Nephron progenitor cell (in vitro differentiated cells): ENCODE measurements around the gene C5AR1.

Source experiments
- DNase-seq: peaks from one replicate; pipeline ENCODE4 v3.0.0; 2021
- H3K27ac Mint-ChIP-seq: 2 replicates; pipeline ENCODE4 v1.8.0; 2021; ENCODE audit warnings: mild to moderate bottlenecking, moderate library complexity, mixed read lengths
- H3K27me3 Mint-ChIP-seq: 2 replicates; pipeline ENCODE4 v1.8.0; 2021; ENCODE audit warnings: mild to moderate bottlenecking, low read depth, mixed read lengths; ENCODE audit not compliant: poor library complexity
- H3K36me3 Mint-ChIP-seq: 2 replicates; pipeline ENCODE4 v1.8.0; 2021; ENCODE audit warnings: low read depth, mixed read lengths
- H3K4me1 Mint-ChIP-seq: 2 replicates; pipeline ENCODE4 v1.8.0; 2021; ENCODE audit warnings: mixed read lengths
- H3K4me3 Mint-ChIP-seq: 2 replicates; pipeline ENCODE4 v1.8.0; 2021; ENCODE audit warnings: mild to moderate bottlenecking, moderate library complexity, mixed read lengths
- H3K9me3 Mint-ChIP-seq: 2 replicates; pipeline ENCODE4 v1.8.0; 2021; ENCODE audit warnings: mild to moderate bottlenecking, moderate library complexity, mixed read lengths
- TF ChIP-seq, protein P1 (sequence below): fragments of 200-600 bp; sonication (generic); IDR thresholded peaks from 2 replicates; pipeline ENCODE4 v1.5.0; 2021; ENCODE audit warnings: antibody characterized with exemption

Gene C5AR1

DNA sequence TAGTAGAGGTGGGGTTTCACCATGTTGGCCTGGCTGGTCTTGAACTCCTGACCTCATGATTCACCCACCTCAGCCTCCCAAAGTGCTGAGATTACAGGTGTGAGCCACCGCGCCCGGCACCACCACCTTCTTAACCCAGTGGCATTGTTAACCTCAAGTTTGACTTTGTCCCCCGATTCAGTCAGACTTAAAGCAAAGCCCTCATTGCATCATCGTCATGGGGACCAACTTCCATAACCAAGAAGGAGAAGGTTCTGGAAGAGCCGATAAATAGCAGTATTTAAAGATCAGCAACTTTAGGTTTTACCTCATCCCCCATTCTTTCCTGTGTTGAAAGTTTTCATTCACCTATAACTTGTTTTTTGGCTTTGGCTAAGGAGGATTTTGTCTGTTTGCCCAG is 41.6 kb upstream of the C5AR1 start:
- Mint-ChIP-seq H3K27me3 (peaks cover 10% of the 10 kb centered on the region), H3K9me3 (no peaks in the 10 kb centered on the region), H3K4me1 (peaks cover 25% of the 10 kb centered on the region), H3K27ac (no peak overlapping the region), H3K4me3 (no peak overlapping the region), H3K36me3 (peaks cover 55% of the 10 kb centered on the region)
- TF ChIP-seq, protein P1, sequence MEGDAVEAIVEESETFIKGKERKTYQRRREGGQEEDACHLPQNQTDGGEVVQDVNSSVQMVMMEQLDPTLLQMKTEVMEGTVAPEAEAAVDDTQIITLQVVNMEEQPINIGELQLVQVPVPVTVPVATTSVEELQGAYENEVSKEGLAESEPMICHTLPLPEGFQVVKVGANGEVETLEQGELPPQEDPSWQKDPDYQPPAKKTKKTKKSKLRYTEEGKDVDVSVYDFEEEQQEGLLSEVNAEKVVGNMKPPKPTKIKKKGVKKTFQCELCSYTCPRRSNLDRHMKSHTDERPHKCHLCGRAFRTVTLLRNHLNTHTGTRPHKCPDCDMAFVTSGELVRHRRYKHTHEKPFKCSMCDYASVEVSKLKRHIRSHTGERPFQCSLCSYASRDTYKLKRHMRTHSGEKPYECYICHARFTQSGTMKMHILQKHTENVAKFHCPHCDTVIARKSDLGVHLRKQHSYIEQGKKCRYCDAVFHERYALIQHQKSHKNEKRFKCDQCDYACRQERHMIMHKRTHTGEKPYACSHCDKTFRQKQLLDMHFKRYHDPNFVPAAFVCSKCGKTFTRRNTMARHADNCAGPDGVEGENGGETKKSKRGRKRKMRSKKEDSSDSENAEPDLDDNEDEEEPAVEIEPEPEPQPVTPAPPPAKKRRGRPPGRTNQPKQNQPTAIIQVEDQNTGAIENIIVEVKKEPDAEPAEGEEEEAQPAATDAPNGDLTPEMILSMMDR, result no peak
- no peak for DNase-seq

DNA sequence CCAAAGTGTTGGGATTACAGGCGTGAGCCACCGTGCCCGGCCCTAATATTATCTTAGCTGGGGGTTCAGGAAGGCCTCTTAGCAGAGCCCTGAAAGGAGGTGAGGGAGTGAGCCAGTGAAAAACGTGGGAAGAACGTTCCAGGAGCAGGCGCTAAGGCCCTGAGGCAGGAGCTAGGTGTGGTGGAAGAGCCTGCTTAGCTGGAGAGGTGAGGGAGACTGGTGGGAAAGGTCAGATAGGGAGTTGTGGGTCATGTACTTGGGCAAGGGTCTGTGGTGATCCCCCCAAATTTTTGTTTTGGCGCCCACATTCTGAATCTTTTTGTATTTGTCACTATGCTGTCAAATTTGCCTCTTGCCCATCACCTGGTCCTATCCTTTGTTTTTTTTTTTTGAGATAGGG is 40.1 kb upstream of the C5AR1 start:
- no peaks in the 10 kb centered on the region for H3K9me3 Mint-ChIP-seq
- H3K4me3 Mint-ChIP-seq, result no peak overlapping the region
- peaks cover 10% of the 10 kb centered on the region for H3K27me3 Mint-ChIP-seq
- H3K36me3 Mint-ChIP-seq, result peaks cover 46% of the 10 kb centered on the region
- TF ChIP-seq, protein P1, result no peak
- peaks cover 26% of the 10 kb centered on the region for H3K4me1 Mint-ChIP-seq
- H3K27ac Mint-ChIP-seq, result no peak overlapping the region
- no peak for DNase-seq

DNA sequence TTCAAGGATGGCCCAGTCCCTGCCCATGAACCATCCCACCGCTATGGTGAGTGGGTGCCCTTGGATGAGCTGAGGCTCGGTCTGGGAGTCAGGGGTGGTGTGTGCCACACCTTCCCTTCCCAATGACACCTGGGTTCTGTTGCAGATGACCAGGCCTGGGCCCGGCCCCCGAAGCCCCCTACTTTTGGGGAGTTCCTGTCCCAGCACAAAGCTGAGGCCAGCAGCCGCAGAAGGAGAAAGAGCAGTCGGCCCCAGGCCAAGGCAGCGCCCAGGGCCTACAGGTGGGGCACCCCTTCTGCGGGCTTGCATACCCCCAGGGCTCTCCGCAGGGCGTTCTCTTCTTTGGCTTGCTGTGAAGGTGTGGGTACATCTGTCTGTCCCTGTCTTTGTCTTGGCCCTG is 39.3 kb upstream of the C5AR1 start:
- TF ChIP-seq, protein P1, result no peak
- peaks cover 13% of the 10 kb centered on the region for H3K27me3 Mint-ChIP-seq

GRCh38 chr19:47271949-47272348 is 37.7 kb upstream of the C5AR1 start:
- H3K27me3 Mint-ChIP-seq, result peaks cover 22% of the 10 kb centered on the region
- peak overlapping the region; percentile 58 for H3K27ac Mint-ChIP-seq
- no peak for DNase-seq
- H3K4me3 Mint-ChIP-seq, result peak overlapping the region; percentile 89
- H3K4me1 Mint-ChIP-seq, result peaks cover 38% of the 10 kb centered on the region
- H3K36me3 Mint-ChIP-seq, result peaks cover 35% of the 10 kb centered on the region
- H3K9me3 Mint-ChIP-seq, result no peaks in the 10 kb centered on the region
- TF ChIP-seq, protein P1, result no peak

More for the DNA sequence above, 39.3 kb upstream of the C5AR1 start:
- H3K27ac Mint-ChIP-seq, result no peak overlapping the region
- no peak overlapping the region for H3K4me3 Mint-ChIP-seq
- no peak for DNase-seq
- H3K9me3 Mint-ChIP-seq, result no peaks in the 10 kb centered on the region
- H3K4me1 Mint-ChIP-seq, result peaks cover 28% of the 10 kb centered on the region
- H3K36me3 Mint-ChIP-seq, result peaks cover 42% of the 10 kb centered on the region

- TF ChIP-seq, protein P1, result no peak
- peaks cover 40% of the 10 kb centered on the region for H3K4me1 Mint-ChIP-seq
- DNase-seq, result no peak
- peaks cover 22% of the 10 kb centered on the region for H3K27me3 Mint-ChIP-seq
- no peaks in the 10 kb centered on the region for H3K9me3 Mint-ChIP-seq
- peak overlapping the region; percentile 58 for H3K27ac Mint-ChIP-seq
- peak overlapping the region; percentile 89 for H3K4me3 Mint-ChIP-seq
- H3K36me3 Mint-ChIP-seq, result peaks cover 31% of the 10 kb centered on the region
Observed at GRCh38 chr19:47272448-47273312, 37.0 kb upstream of the C5AR1 start.
